Measurements from ENCODE around the gene CHD5.

Gene CHD5

DNA sequence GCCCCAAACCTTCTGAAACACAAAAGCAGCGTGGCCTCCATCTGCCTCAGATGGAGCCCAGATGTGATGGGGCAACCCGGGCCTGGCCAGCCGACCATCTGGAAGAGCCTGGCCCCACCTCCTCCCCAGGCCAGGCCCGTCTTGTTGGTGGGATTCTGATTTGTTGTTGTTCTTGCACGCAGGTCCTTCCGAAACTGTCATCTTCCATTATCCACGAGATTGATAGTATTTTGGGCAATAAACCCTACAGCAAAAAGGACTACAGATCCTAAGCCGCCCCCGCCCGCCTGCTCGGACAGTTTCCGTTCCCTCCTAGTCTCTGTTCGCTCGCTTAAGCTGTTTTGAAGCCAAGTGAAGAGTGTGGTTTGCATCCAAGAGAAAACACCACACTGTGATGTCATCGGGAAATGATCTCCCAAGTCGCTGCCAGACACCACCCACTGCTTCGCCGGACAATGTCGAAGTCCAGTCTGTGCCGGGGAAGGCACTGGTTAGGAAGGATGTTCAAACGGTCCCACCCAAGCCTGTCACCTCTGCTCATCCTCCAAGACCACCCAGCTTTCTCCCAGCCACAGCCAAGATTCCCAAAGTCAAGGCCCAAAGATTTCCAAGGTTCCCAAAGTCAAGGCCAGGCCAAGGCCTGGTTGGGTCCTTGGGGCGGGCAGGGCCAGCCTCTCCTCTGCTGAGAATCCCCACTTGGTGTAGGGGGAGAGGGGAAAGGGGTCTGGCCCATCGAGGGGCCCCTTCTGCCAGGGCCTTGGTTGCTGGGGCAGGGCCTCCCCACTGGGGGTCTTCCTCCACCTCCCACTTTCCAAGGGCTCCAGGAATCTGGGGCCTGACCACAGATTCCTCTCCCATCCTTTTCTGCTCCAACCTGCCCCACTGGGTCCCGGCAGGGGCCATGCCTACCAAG, 81.6 kb downstream of the CHD5 start:
- no peak for DNase-seq (ENCODE audit: low spot score)

DNA sequence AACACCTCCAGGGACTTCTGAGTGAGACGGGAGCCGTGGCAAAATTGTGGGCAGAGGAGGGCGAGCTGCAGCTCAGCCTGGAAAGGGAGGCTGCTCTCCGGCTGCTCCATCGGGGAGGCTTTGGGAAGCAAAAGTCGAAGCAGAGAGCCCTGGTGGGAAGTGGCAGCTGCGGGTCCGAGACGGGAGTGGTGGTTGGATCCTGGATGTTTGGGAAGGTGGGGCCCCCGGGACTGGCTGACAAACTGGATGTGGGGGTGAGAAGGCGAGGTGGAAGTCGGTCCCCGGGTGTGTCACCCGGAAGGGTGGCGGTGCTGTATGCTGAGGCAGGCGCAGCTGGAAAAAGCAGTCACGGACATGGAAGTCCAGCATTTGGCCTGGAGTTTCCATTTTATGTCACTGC, 82.3 kb downstream of the CHD5 start:
- DNase-seq (ENCODE audit: low spot score) = no peak

DNA sequence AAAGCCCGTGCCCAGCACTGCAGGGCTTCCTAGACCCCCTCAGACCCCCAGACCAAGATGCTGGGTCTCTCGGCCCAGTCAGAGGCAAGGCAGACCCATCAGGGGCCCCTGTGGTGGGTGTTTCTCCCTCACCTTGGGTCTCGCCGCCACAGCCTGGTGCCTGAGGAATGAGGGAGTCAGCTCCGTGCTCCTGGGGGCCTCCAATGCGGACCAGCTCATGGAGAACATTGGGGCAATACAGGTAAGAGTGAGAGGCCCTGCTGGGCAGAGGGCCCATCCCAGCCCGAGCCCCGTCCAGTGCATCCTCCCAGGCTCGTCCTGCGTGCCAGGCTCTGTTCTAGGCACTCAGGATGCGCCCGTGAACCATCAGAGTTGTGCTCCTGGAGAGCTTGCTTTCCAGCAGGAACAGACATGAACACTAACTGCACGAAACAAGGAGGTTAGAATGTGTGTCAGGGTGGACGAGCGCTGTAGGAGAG, 83.0 kb downstream of the CHD5 start:
- no peak for DNase-seq (ENCODE audit: low spot score)

DNA sequence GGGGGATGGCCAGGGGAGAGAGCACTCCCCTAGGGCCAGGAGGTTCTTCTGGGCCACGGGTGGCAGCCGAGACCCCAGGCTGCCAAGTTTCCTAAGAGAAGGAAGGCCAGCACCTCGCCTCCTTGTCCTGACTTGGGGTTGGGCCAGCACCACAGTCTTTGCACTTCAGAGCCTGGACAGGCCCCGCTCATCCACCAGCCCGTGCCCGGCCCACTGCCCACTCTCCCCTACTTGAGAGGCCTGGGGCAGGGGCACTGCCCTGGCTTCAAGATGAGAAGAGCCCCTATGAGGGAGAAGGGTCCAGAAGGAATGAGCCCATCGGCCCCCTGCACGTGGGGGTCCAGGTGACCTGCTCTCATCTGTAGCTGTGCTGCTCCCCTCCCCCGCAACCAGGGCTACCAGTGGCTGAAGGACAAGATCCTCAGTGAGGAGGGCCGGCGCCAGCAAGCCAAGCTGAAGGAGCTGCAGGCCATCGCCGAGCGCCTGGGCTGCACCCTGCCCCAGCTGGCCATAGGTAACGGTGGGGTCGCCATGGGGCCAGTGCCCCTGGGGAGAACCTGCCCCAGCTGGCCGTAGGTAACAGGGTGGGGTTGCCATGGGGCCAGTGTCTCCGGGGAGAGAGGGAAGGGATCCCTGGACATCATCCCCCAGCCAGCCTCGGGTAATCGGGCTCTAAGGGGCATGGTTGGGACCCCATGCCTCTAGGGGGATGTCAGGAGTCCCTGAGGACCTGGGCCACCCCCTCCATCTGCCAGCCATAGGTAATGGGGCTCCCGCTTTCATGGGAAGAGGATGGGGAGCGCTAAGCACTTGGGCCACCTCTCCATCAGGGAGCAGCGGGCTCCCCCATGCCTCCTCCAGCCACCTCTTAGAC, 83.6 kb downstream of the CHD5 start:
- no peak for DNase-seq (ENCODE audit: low spot score)

DNA sequence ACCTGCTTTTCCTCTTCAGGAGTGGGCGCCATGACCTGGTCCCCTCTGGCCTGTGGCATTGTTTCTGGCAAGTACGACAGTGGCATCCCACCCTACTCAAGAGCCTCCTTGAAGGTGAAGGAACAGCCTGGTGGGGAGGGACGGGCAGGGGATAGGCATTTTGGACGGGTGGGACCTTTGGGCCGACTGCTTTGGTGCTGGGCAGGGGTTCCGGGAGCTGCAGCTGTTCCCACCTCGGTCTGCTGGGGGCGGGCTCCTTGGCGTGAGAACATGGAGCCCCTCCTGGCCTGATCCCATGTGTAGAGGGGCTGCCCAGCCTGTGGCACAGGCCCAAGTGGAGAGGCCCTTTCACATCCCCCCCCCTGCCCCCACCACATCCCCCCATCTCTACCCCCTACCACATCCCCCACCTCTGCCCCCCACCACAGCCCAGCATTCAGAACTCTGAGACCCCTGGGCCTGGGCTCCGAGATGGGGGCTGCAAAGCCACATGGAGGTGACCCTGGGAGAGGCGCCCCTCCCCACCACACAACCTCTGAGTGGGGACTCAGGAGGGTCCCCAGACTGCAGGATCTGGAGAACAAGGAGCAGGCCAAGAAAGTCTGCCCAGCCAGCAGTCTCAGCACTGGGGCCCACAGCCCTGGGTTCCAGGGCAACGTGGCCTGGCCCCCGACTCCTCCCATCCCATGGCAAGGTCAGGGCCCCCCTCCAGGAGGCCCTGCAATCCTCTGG, 84.4 kb downstream of the CHD5 start:
- no peak for DNase-seq (ENCODE audit: low spot score)

DNA sequence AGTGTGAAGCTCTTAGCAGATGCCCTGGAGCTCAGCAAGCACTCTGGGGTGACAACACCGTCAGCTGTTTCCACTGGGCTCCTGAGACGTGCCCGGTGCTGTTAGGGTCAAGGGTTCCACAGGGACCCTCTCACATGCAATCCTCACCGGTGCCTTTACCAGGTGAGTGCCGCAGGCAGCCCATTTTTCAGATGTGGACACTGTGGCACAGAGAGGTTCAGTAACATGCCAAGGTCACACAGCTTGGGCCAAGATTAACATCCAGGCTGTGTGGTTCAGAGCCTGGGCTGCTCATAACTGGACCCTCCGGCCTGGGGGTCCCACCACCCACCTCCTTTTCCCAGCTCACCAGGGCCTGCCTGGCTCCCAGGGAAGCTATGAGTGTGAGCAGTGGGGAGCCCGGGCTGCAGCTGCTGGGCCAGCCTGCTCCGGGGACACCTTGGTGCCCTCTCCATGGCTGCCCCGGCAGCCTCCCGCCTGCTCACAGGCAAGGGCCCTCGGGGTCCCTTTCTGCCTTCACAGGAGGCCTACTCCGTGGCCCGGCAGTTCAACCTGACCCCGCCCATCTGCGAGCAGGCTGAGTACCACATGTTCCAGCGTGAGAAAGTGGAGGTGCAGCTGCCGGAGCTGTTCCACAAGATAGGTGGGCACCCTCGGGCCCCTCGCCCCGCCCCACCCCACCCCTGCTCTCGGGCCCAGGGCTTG, 85.2 kb downstream of the CHD5 start:
- DNase-seq (ENCODE audit: low spot score) = no peak

DNA sequence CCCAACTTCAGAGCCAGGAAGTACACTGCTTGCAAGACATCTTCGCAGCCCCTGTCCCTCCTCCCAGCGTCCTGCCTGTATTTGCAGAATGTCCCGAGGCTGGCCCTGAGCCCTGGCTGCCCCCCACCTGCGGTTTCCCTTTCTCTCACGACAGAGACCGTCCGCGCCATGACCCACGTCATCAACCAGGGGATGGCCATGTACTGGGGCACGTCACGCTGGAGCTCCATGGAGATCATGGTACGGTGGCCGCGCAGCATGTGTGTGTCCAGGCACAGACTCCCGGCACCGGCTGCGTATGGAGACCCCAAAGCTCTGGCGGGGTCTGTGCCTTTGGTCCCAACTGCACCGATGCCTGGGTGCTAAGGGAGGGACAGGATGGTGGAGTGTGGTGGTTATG, 85.9 kb downstream of the CHD5 start:
- DNase-seq (ENCODE audit: low spot score) = no peak

DNA sequence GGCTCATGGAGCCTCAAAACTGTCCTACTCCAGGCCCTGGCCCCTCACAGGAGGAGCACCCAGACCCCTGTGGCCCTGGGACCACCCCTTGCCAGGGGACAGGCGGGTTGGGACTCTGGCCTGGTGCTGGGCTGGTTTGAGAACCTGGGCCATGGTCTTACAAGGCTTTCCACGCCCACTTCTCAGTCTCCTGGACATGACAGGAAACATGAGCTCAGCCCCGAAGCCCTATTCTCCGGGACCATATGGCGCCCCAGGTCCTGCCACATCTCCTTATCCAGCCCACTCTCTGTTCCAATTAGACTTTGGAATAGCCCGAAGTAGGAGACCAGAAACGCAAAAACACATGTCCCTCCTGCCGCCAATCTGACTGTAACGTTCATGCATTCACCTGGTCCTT, 86.5 kb downstream of the CHD5 start:
- no peak for DNase-seq (ENCODE audit: low spot score)

DNA sequence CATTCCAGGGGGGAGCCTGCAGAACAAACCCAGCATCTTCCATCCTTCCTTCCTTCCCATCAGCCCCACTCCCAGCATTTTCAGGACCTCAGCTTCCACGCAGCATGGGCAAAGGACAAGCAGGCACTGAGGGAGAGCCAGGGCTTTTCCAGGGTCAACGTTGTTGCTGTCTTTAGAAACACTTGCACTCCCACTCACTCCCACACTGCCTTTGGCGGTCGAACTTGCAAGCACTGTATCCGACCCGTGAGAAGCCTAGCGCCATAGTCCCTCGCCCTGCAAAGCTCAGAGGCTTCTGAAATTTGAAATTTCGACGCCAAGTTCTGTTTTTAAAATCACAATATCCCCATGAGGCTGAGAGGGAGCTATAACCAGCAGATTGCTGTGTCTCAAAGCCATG, 87.0 kb downstream of the CHD5 start:
- no peak for DNase-seq (ENCODE audit: low spot score)

DNA sequence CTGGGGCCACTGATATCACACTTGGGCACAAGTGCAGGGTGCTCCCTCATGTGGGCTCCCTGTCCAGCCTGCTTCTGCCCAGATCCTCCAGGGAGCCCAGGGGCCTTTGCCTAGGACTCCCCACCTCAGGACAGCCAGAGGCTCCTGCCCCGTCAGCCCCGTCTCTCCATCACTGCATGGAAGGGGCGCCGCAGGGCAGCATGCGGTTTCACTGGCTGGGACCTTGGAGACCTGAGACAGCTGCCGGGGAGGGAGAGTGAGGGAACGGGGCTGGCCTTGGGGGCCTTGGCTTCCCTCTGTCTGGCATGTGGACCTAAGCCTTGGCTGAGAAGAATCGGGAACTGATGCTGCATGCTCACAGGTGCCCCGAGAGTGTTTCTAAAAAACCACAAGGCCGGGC, 87.9 kb downstream of the CHD5 start:
- DNase-seq (ENCODE audit: low spot score) = no peak

DNA sequence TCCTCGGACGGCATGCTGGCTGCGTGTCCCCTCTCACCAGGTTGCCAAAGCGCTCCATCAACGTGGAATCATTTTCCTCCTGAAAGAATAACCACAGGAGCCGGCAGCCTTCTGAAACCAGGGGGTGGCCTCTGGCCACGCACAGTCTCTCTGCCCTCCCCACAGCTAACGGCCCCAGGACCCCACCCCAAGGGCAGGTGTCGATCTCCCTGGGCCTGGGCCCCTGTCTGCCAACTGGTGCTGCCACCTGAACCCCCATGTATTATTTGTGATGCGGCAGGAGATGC, 88.4 kb downstream of the CHD5 start:
- DNase-seq (ENCODE audit: low spot score) = no peak

DNA sequence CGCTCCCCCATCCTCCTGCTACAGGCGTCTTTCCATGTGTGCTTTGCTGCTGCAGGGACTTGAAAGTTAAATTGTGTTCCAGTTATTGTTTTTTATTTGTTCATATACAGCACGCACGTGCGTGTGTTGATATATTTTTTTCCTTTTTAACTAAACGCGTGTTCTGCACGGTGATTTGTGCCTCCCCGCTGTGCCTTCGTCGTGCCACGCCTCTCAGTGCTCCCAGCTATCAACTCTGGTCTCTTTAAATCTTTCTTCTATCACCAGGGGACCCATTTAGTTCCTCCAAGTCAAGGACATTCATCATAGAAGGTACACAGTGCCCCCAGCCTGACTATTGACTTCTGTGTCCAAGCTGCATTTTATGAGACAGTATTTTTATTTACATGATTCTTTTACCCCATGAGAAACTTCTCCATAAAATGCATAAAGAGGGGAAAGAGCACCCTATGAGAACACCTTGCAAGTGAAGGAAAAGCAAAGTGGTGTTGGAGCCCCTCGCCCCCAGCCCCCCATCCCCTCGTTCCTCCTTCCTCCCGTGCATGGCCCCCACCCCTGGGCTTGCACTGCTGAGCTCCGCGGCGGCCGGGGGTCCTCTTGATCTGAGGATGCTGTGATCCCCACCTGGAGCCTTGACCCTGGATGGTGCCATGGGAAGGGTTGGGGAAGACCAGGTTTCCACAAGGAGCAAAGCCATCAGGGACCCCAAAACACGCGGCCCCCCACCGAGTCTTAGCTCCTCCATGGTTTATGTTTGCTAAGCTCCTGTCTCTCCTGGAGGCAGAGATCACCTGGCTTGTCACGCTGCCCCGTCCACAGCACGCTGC, 88.9 kb downstream of the CHD5 start:
- DNase-seq (ENCODE audit: low spot score) = no peak

DNA sequence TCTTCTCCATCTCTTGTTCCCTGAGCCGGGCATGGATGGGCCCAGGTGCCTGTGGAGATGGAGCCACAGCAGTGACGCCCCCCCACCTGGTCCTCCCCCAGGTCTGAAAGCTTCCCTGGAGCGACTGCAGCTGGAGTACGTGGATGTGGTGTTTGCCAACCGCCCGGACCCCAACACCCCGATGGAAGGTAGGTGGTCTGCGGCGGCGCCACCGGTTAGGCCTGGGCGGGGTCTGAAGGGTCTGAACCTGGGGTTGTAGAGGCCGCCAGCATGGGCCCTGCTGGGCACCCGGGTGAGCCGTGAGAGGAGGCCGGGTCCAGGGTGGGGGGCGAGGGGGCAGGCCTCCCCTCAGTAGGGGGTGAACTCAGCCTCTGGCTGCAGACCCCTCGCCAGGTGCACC, 89.8 kb downstream of the CHD5 start:
- no peak for DNase-seq (ENCODE audit: low spot score)

DNA sequence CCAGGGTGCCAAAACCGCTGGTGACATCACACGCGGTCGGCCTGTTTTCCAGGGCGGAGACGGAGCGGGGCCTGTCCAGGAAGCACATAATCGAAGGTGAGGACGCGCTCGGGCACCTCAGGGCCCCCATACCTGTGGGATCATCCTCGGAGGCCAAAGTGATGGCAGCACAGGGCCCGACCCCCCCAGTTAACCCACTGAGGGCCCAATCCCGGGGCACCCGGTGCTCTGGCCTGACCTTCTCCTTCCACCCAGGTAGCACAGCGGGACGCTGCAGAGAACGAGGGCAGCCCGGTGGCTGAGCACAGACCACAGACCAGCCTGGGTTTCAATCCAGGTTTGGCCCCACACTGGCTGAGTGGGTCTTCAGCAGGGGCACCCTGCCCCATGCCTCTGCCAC, 91.2 kb downstream of the CHD5 start:
- DNase-seq (ENCODE audit: low spot score) = no peak

DNA sequence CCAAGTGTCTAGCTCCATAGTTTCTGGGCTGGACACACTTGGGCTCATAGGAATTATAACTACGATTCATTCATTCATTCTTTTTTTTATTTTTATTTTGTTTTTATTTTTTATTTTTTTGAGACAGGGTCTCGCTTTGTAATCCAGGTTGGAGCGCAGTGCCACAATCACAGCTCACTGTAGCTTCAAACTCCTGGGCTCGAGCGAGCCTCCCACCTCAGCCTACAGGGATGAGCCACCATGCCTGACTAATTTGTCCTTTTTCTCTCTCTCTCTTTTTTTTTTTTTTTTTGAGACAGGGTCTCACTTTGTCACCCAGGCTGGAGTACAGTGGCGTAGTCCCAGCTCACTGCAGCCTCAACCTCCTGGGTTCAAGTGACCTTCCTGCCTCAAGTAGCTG, 92.2 kb downstream of the CHD5 start:
- no peak for DNase-seq (ENCODE audit: low spot score)

DNA sequence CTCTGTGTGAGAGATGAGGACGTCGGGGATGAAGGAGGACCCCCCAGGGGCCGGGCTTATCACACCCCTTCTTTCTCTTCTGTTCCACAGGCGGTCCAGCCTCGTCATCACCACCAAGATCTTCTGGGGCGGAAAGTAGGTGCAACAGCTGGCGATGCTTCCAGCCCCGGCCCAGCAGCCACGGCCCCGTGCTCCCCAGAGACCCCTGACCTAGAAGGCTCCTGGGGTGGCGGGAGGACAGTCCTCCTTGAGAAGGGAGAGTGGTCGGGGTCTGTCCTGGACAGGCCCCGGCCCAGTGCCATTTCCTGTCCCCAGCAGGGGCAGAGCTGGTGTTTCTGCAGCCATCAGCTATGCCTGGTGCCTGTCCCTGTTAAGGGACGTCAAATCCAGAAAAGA, 92.7 kb downstream of the CHD5 start:
- no peak for DNase-seq (ENCODE audit: low spot score)

DNA sequence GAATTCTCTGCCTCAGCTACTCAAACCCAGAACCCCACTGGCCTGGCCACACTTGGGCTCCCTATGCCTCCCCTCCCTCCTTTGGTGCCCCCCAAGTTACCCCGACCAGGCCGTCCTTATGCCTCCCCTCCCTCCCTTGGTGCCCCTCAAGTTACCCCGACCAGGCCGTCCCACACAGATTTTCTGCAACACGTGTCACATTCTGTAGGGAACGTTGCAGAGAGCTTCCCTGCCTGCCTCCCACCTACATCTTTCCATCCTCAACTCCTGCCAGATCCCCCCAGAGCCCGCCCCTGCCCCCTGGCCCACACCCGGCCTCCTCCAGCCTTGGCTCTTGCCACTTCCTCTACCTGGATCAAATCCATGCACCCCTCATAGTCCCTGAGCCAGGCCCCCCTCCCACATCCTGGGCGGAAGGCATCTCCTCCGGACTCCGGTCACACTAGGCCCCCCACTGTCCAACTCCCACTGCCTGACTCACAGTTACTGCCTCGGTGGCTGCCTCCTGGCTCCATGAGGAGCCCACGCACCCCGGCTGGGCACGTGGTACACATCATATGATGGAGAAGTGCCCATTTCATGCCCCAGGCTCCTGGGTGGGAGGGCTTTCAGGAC, 93.3 kb downstream of the CHD5 start:
- no peak for DNase-seq (ENCODE audit: low spot score)

DNA sequence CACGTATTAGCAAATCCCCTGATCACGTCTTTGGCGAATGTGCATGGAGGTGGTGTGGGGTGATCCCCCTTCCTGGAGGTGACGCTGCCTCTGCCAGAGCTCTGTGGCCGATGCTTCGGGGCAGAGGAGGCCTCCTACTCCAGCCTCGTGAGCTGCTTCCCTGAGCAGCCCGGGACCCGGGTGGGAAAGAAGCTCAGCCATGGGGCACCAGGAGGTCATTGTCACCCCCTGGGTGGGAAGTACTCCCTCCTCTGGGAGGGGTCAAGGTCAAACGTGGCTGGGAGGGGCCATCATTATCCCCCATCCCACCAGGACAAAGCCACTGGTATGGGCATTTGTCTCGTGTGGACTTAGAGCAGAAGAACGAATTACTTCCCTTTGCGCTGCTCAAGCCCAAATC, 93.8 kb downstream of the CHD5 start:
- DNase-seq (ENCODE audit: low spot score) = no peak

DNA sequence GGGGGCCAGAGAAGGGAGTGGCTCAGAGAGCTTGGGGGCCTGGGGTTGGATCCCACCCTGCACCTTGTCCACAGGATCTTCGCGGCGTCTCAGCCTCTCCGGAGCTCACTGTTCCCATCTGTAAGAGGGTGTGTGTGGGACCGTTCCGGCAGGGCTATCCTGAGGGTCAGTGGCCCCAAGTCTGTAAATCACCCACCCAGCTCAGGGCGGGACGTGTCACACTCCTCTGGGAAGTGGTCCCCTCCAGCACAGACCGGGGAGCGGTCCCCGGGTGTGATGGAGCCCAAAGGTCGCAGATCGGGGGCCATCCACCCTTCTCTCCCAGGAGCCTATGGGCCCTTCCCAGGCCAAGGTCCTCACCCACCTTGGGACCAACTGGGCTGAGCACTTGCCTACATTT, 94.5 kb downstream of the CHD5 start:
- DNase-seq (ENCODE audit: low spot score) = no peak

DNA sequence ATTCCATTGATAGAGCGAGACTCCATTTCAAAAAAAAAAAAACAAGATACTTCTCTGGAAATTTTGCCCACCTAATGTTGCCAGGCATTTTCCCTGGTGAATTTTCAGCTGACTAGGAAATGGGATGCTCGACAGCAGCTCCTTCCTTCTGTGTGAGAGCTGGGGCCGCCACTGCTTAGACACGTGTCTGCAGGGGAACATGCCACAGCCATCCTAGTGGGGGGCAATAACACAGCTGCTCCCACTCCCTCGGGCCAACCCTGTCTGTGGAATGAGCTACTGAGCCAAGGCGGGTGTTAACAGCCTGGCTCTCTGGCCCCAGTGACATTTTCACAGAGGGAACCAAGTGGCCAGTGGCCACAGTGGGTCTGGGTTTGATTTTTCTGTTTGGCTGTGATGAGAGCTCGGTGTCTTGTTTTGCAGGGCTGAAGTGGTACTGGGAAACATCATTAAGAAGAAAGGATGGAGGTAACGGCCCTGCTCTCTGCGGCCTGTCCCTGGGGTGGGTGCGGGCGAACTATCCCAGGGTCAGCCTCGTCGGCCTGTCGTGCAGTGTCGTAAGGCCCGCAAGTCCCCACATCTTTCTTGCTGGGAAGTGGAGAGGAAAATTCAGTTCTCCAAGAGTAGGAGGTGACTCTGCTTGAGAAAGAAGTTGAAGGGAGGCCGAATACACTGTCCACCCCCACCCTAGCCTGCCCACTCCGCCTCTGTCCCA, 95.2 kb downstream of the CHD5 start:
- DNase-seq (ENCODE audit: low spot score) = no peak
